ENCODE data around the gene MTAP.

- no peak for TF ChIP-seq CTCF (IDR thresholded peaks at IDR 0.05; ENCODE audit: insufficient read depth, low read length)
- no peak for TF ChIP-seq POLR2AphosphoS5 (IDR thresholded peaks at IDR 0.05; ENCODE audit: low read depth)
- no peak for TF ChIP-seq SPI1 (IDR thresholded peaks at IDR 0.05; ENCODE audit: borderline replicate concordance, low read depth)
- no peak for TF ChIP-seq GABPA (IDR thresholded peaks at IDR 0.05; ENCODE audit: low read depth)
- TF ChIP-seq REST (IDR thresholded peaks at IDR 0.05; ENCODE audit: insufficient replicate concordance, low read depth) = no peak
Measured at GRCh38 chr9:21976334-21976875, 174.0 kb downstream of the MTAP start.

All from HL-60 (cell line).